ENCODE measurements around the gene KCNH1.

Gene KCNH1

GRCh38 chr1:211133836-211134669 lies at the start of gene KCNH1:
Gene KCNH1 (minus strand): TSS chr1:211134148. CDS start chr1:211133945, 203 bp downstream.
- peak; percentile 94 for DNase-seq (ENCODE audit: low spot score)

- DNase-seq (ENCODE audit: low spot score) = no peak
Measured at GRCh38 chr1:211182746-211183145, 48.8 kb upstream of the KCNH1 start.

- DNase-seq (ENCODE audit: low spot score) = no peak
Measured at GRCh38 chr1:211174375-211174774, 40.4 kb upstream of the KCNH1 start.

- no peak for DNase-seq (ENCODE audit: low spot score)
Measured at GRCh38 chr1:211172657-211173056, 38.7 kb upstream of the KCNH1 start.

GRCh38 chr1:211169353-211169752 lies 35.4 kb upstream of the KCNH1 start:
- no peak for DNase-seq (ENCODE audit: low spot score)

- no peak for DNase-seq (ENCODE audit: low spot score)
Measured at GRCh38 chr1:211158866-211159265, 24.9 kb upstream of the KCNH1 start.

GRCh38 chr1:211155040-211155439 lies 21.1 kb upstream of the KCNH1 start:
- no peak for DNase-seq (ENCODE audit: low spot score)

- DNase-seq (ENCODE audit: low spot score) = no peak
Measured at GRCh38 chr1:211153932-211154331, 20.0 kb upstream of the KCNH1 start.

GRCh38 chr1:211148366-211148765 lies 14.4 kb upstream of the KCNH1 start:
- DNase-seq (ENCODE audit: low spot score) = no peak

- DNase-seq (ENCODE audit: low spot score) = no peak
Measured at GRCh38 chr1:211145944-211146343, 12.0 kb upstream of the KCNH1 start.

GRCh38 chr1:211135342-211135950 lies 1.5 kb upstream of the KCNH1 start:
- DNase-seq (ENCODE audit: low spot score) = peak; percentile 56

- peak; percentile 38 for DNase-seq (ENCODE audit: low spot score)
Measured at GRCh38 chr1:211133393-211133835, 534 bp downstream of the KCNH1 start.

GRCh38 chr1:211132721-211133392 lies 1.1 kb downstream of the KCNH1 start:
- peak; percentile 22 for DNase-seq (ENCODE audit: low spot score)

- DNase-seq (ENCODE audit: low spot score) = no peak
Measured at GRCh38 chr1:211129776-211130175, 4.2 kb downstream of the KCNH1 start.

GRCh38 chr1:211127166-211127565 lies 6.8 kb downstream of the KCNH1 start:
- DNase-seq (ENCODE audit: low spot score) = no peak

- DNase-seq (ENCODE audit: low spot score) = no peak
Measured at GRCh38 chr1:211126622-211127021, 7.3 kb downstream of the KCNH1 start.

- DNase-seq (ENCODE audit: low spot score) = no peak
Measured at GRCh38 chr1:211118407-211119102, 15.4 kb downstream of the KCNH1 start.

GRCh38 chr1:211114446-211114845 lies 19.5 kb downstream of the KCNH1 start:
- DNase-seq (ENCODE audit: low spot score) = no peak

GRCh38 chr1:211113566-211113965 lies 20.4 kb downstream of the KCNH1 start:
- DNase-seq (ENCODE audit: low spot score) = no peak

- no peak for DNase-seq (ENCODE audit: low spot score)
Measured at GRCh38 chr1:211111351-211111750, 22.6 kb downstream of the KCNH1 start.

GRCh38 chr1:211101481-211101880 lies 32.5 kb downstream of the KCNH1 start:
- DNase-seq (ENCODE audit: low spot score) = no peak

GRCh38 chr1:211099393-211099792 lies 34.6 kb downstream of the KCNH1 start:
- no peak for DNase-seq (ENCODE audit: low spot score)

All from putamen (tissue), 1 donor.